B cell (primary cell): ENCODE data around the gene HINT3. TPM values are rescaled to one million over a fixed set of nuclear protein-coding genes. Genes with fewer than 3 reads are reported as not detected.

Experiments used
- ATAC-seq: fragments of 200-7000 bp; cut with Tn5 transposase; one replicate; pipeline ENCODE4 v1.10.0; 2021; ENCODE audit warnings: low read depth, mild to moderate bottlenecking, moderate number of reproducible peaks, moderate library complexity
- CTCF ChIA-PET: fragments of 350-600 bp; sonication (Branson Sonifier 250); formaldehyde crosslinking; loops from one replicate; lab custom pipeline; 2021; ENCODE audit warnings: antibody characterized with exemption, inconsistent platforms; lab: Charles Lee
- POLR2A ChIA-PET: fragments of 350-600 bp; sonication (Branson Sonifier 250); formaldehyde crosslinking; loops from one replicate; lab custom pipeline; 2021; ENCODE audit warnings: antibody characterized with exemption; lab: Charles Lee
- DNase-seq: peaks from one replicate; pipeline ENCODE4 v3.0.0; 2013
- H2AFZ ChIP-seq: 2 replicates; pipeline ENCODE4 v1.6.1; 2012; ENCODE audit warnings: mild to moderate bottlenecking, low read depth, low read length; ENCODE audit not compliant: insufficient read depth, poor library complexity, severe bottlenecking
- H3K27ac ChIP-seq, 2 donors: 1 replicate in 1 of 2; 2 replicates in 1 of 2; pipeline ENCODE4 v1.5.1; 2012 to 2013; ENCODE audit warnings: low read length in 2 of 2, mild to moderate bottlenecking in 2 of 2, moderate library complexity in 1 of 2
- H3K27me3 ChIP-seq, 4 experiments: fragments of 200-600 bp in 1 of 4; sonication (generic) in 1 of 4; replicated peaks in 1 of 4; 1 replicate in 2 of 4; 2 replicates in 2 of 4; pipeline versions ENCODE4 v1.6.1 to v1.7.0; 2013 to 2016; ENCODE audit warnings: low read length in 3 of 4, mild to moderate bottlenecking in 2 of 4, mixed read lengths in 1 of 4, moderate library complexity in 1 of 4; ENCODE audit not compliant: insufficient read depth in 4 of 4, control insufficient read depth in 3 of 4; ENCODE audit errors: control extremely low read depth in 1 of 4
- H3K36me3 ChIP-seq, 2 experiments: replicated peaks in 1 of 2; 1 replicate in 1 of 2; 2 replicates in 1 of 2; pipeline versions ENCODE4 v1.6.1 to v1.7.1; 2013; ENCODE audit warnings: low read length in 1 of 2; ENCODE audit not compliant: insufficient read depth in 2 of 2, control insufficient read depth in 1 of 2; ENCODE audit errors: control extremely low read depth in 1 of 2, extremely low read depth in 1 of 2
- H3K4me1 ChIP-seq, 2 donors: fragments of 200-600 bp in 1 of 2; sonication (generic) in 1 of 2; 1 replicate in 1 of 2; 2 replicates in 1 of 2; pipeline versions ENCODE4 v1.5.1 to v1.6.1; 2013 to 2017; ENCODE audit warnings: low read length in 2 of 2; ENCODE audit not compliant: control insufficient read depth in 2 of 2, insufficient read depth in 2 of 2
- H3K4me2 ChIP-seq: replicated peaks from 2 replicates; pipeline ENCODE3; 2012; ENCODE audit warnings: mild to moderate bottlenecking, low read depth, low read length; ENCODE audit not compliant: poor library complexity, severe bottlenecking
- H3K4me3 ChIP-seq, 5 experiments: fragments of 200-600 bp in 1 of 5; sonication (generic) in 1 of 5; 1 replicate in 3 of 5; 2 replicates in 2 of 5; pipeline versions ENCODE4 v1.5.1 to v1.7.0; 2011 to 2016; ENCODE audit warnings: low read length in 4 of 5, mild to moderate bottlenecking in 4 of 5, low read depth in 2 of 5, control low read depth in 1 of 5, moderate library complexity in 1 of 5; ENCODE audit not compliant: insufficient read depth in 1 of 5; ENCODE audit errors: control extremely low read depth in 1 of 5, extremely low read depth in 1 of 5
- H3K79me2 ChIP-seq: fragments of 200-600 bp; sonication (generic); one replicate; pipeline ENCODE4 v1.6.0; 2016; ENCODE audit warnings: low read length; ENCODE audit not compliant: control insufficient read depth, insufficient read depth
- H3K9ac ChIP-seq: fragments of 200-600 bp; sonication (generic); 2 replicates; pipeline ENCODE4 v1.6.1; 2017; ENCODE audit warnings: mild to moderate bottlenecking, low read length, moderate library complexity
- H3K9me3 ChIP-seq, 3 donors: one replicate each; pipeline versions ENCODE4 v1.6.1 to v1.7.1; 2013; ENCODE audit warnings: low read length in 2 of 3; ENCODE audit not compliant: control insufficient read depth in 2 of 3, insufficient read depth in 1 of 3; ENCODE audit errors: control extremely low read depth in 1 of 3
- H4K20me1 ChIP-seq: 2 replicates; pipeline ENCODE4 v1.6.0; 2012; ENCODE audit warnings: mild to moderate bottlenecking, low read length; ENCODE audit not compliant: insufficient read depth, control insufficient read depth, poor library complexity, severe bottlenecking
- H3K27ac Mint-ChIP-seq: one replicate; pipeline ENCODE4 v1.8.0; 2021; ENCODE audit warnings: mixed read lengths
- H3K27me3 Mint-ChIP-seq: one replicate; pipeline ENCODE4 v1.8.0; 2021; ENCODE audit warnings: mixed read lengths
- H3K4me1 Mint-ChIP-seq: one replicate; pipeline ENCODE4 v1.8.0; 2021; ENCODE audit warnings: mixed read lengths
- H3K4me3 Mint-ChIP-seq: one replicate; pipeline ENCODE4 v1.8.0; 2021; ENCODE audit warnings: mixed read lengths
- H3K9me3 Mint-ChIP-seq: one replicate; pipeline ENCODE4 v1.8.0; 2022; ENCODE audit warnings: mixed read lengths; ENCODE audit not compliant: insufficient read depth
- CTCF ChIP-seq: fragments of 200-600 bp; IDR thresholded peaks from one replicate; pipeline ENCODE4 v1.8.0; 2022; ENCODE audit warnings: antibody characterized with exemption, mild to moderate bottlenecking
- EZH2 ChIP-seq: IDR thresholded peaks from 2 replicates; pipeline ENCODE4 v1.6.1; 2012; ENCODE audit warnings: borderline replicate concordance, low read depth, mild to moderate bottlenecking, moderate library complexity, low read length; ENCODE audit not compliant: insufficient read depth, poor library complexity, severe bottlenecking
- WGBS: methylation state at CpG from one replicate; pipeline ENCODE4 v1.1.5; 2013; ENCODE audit warnings: missing lambda C conversion rate; ENCODE audit not compliant: insufficient coverage; 5-methylcytosine and 5-hydroxymethylcytosine counted together
- intact Hi-C: fragments of 100-400 bp; cut with micrococcal nuclease; formaldehyde crosslinking; loops from one replicate; pipeline ENCODE4 v1.10.0; 2022
- polyA minus RNA-seq: library from RNA; depleted of rRNA, polyadenylated mRNA; stranded (reverse); fragments of >200 nt; gene quantifications from 2 replicates; pipeline ENCODE4 v1.2.3, GENCODE V29; 2012
- polyA plus RNA-seq: library from polyadenylated mRNA; depleted of rRNA; stranded (reverse); fragments of >200 nt; gene quantifications from 2 replicates; pipeline ENCODE4 v1.2.3, GENCODE V29; 2012
- total RNA-seq, 2 donors: library from RNA; stranded (reverse); fragments of 120-200 nt in 1 of 2; gene quantifications; 1 replicate in 1 of 2; 2 replicates in 1 of 2; pipeline versions ENCODE4 v1.2.3 to v1.2.4, GENCODE V29; 2013 to 2022

Gene HINT3
- total RNA-seq (10.7 and 12.4 TPM in 2 replicates), polyA plus RNA-seq (5.5 and 9.4 TPM in 2 replicates), polyA minus RNA-seq (9.8 and 10.8 TPM in 2 replicates)
- 17.2 TPM for total RNA-seq (2013)

- under 1% methylated on average over 82 of the region's 82 CpGs for WGBS
- peaks cover 0 to 12% of the 10 kb centered on the region in 2 experiments for H3K36me3 ChIP-seq
- H3K79me2 ChIP-seq, result peaks cover 58% of the 10 kb centered on the region
- ATAC-seq (peak; percentile 86), DNase-seq (peak; percentile 98)
- Mint-ChIP-seq H3K27me3 (peaks cover 8% of the 10 kb centered on the region), H3K9me3 (no peaks in the 10 kb centered on the region), H3K4me1 (peaks cover 8% of the 10 kb centered on the region), H3K4me3 (no peak within 1 kb of the TSS), H3K27ac (peak within 1 kb of the TSS; percentile 71)
- H3K4me1 ChIP-seq, result peaks cover 27% of the 10 kb centered on the region in 2 donors
- peaks cover 35% of the 10 kb centered on the region for H4K20me1 ChIP-seq
- TF ChIP-seq CTCF (peak; percentile 99), EZH2 (no peak)
- CTCF ChIA-PET, result interaction anchor here (0.6 to 7.3 kb wide), 33 partner anchors 9 to 655 kb away, joined by 3 to 130 read pairs (median 5); partner anchors contain the start of genes HDDC2, NCOA7 and TRMT11
- peak within 1 kb of the TSS; percentile 97 to 98 for H3K27ac ChIP-seq
- peak within 1 kb of the TSS; percentile 96 for H2AFZ ChIP-seq
- POLR2A ChIA-PET, result interaction anchor here (0.8 to 3.2 kb wide), 6 partner anchors 29 to 655 kb away, joined by 3 to 22 read pairs (median 4); partner anchors contain the start of genes HDDC2, NCOA7 and TRMT11
- H3K27me3 ChIP-seq, result no peaks in the 10 kb centered on the region
- H3K9me3 ChIP-seq, result no peaks in the 10 kb centered on the region
- H3K4me3 ChIP-seq, result peak within 1 kb of the TSS; percentile 50 to 96 (median 87)
- H3K4me2 ChIP-seq, result peak within 1 kb of the TSS; percentile 89
- H3K9ac ChIP-seq, result peak within 1 kb of the TSS; percentile 99
- intact Hi-C loops, result loop anchor here (1.0 to 2.0 kb wide), 7 partner anchors 18 to 654 kb away; partner anchors contain the start of genes NCOA7 and TRMT11
These were observed at the start of gene HINT3 for GRCh38 chr6:125956506-125957390. TSS of gene HINT3 (plus strand) at chr6:125956770. CDS start at chr6:125956978, 208 bp downstream.
